Colonic mucosa (tissue), 4 donors: ENCODE measurements around the gene SAMD4A. TPM values are rescaled to one million over a fixed set of nuclear protein-coding genes. Genes with fewer than 3 reads are reported as not detected.

Experiments
- DNase-seq: peaks from one replicate; pipeline ENCODE4 v3.0.0-alpha.2; 2020
- H3K27ac ChIP-seq: fragments of 200-600 bp; one replicate; pipeline ENCODE4 v1.8.0; 2021
- H3K27me3 ChIP-seq: fragments of 200-600 bp; one replicate; pipeline ENCODE4 v1.8.0; 2021
- H3K36me3 ChIP-seq: fragments of 200-600 bp; one replicate; pipeline ENCODE4 v1.8.0; 2021
- H3K4me1 ChIP-seq: fragments of 200-600 bp; one replicate; pipeline ENCODE4 v1.8.0; 2021; ENCODE audit warnings: mild to moderate bottlenecking
- H3K4me3 ChIP-seq: fragments of 200-600 bp; one replicate; pipeline ENCODE4 v1.8.0; 2021
- H3K9ac ChIP-seq, 2 donors: one replicate each; pipeline ENCODE4 v1.7.0; 2013; ENCODE audit warnings: control low read depth in 2 of 2, low read depth in 2 of 2, low read length in 2 of 2
- H3K9me3 ChIP-seq: fragments of 200-600 bp; one replicate; pipeline ENCODE4 v1.8.0; 2021
- CTCF ChIP-seq: fragments of 200-600 bp; IDR thresholded peaks from one replicate; pipeline ENCODE4 v1.8.0; 2022; ENCODE audit warnings: antibody characterized with exemption, mild to moderate bottlenecking
- intact Hi-C: fragments of 100-400 bp; cut with DNase I; formaldehyde crosslinking; loops from one replicate; pipeline ENCODE4 v1.14.1; 2022
- total RNA-seq, 2 donors: library from RNA; stranded (reverse); fragmentation: NEBNext Ultra II Directional in 1 of 2; extraction: Animal tissue kit (Norgen Biotek cat#: 25700) in 1 of 2; gene quantifications; one replicate each; pipeline ENCODE4 v1.2.1, GENCODE V29; 2021
- donor health status: healthy.
- donor health status: DM: no; HTN: no; CAD: no.
- donor health status: DM: no; HTN: no; CAD: no.

Gene SAMD4A
- total RNA-seq, 2 donors from 2014 or later, result 5.6 to 31.3 TPM

- Histone ChIP-seq H3K4me3 (no peak overlapping the region), H3K9me3 (no peaks in the 10 kb centered on the region), H3K36me3 (no peaks in the 10 kb centered on the region), H3K27me3 (no peaks in the 10 kb centered on the region), H3K9ac (no peak overlapping the region), H3K27ac (no peak overlapping the region), H3K4me1 (no peaks in the 10 kb centered on the region)
- intact Hi-C loops, result no loop called here
- TF ChIP-seq CTCF, result no peak
- DNase-seq, result no peak
Measured at GRCh38 chr14:54817506-54817905, 250.6 kb downstream of the SAMD4A start.

DNA sequence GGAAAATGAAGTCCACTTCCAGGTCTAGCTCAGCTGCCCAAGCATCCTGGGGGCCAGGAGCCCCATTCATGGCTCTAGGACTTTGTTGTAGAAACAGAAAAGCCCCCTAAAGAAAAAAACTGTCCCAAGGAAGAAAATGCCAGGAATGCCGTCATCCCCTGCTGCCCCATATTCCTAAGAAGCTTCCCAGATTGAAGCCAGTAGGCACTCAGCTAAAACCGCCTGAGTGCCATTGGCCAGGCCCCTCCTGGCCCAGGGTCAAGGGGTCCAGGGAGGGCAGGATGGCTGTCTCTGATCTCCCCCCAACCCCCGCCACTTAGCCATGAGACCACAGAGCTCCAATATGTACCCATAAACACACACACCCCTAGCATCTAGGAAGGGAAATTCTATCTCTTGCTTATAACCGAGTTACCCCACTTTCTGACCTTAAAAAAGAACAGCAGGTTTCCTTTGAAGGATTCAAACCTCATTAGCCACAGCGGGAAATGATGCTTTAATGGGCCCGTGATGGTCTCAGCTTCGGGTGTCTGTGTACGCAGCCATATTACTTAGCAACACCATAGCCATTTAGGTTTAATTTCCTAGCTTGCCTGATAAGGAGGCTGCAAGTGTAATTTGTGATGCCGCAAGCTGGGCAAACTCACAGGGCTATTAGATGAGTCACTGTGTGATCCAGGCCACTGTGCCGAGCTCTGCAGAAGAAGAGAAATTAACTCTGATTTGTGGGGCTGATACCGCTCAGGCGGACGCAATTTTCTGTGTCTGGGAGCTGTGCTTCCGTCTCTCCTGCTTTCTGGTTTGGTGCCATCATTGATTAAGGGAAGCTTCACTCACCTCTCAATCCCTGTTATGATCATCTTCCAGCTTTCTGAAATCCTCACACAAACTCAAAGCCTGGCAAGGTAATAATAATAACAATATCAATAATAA is 251.5 kb downstream of the SAMD4A start:
- Histone ChIP-seq H3K4me1 (no peaks in the 10 kb centered on the region), H3K27ac (no peak overlapping the region), H3K36me3 (no peaks in the 10 kb centered on the region), H3K4me3 (no peak overlapping the region), H3K9ac (no peak overlapping the region), H3K9me3 (no peaks in the 10 kb centered on the region), H3K27me3 (no peaks in the 10 kb centered on the region)
- intact Hi-C loops, result no loop called here
- no peak for TF ChIP-seq CTCF
- DNase-seq, result no peak

DNA sequence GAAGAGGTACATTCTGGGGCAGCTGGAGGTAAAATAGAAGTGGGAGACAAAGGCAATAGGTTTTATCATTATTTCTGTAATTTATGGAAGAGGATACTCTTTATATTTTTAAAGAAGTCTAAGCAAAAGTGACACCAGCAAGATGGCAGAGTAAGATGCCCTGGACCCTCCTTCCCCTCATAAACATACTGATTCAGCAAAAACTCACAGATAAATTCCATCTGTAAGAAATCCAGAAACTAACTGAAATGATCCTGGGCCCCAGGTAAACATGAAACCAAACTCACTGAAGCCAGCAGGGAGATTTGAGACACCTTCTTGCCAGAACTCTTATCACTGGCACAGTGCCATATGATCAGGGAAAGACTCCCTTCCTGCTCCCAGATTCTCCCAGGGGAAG is 255.8 kb downstream of the SAMD4A start:
- no peaks in the 10 kb centered on the region for H3K9me3 ChIP-seq
- intact Hi-C loops, result no loop called here
- H3K4me1 ChIP-seq, result no peaks in the 10 kb centered on the region
- no peak overlapping the region for H3K9ac ChIP-seq
- no peak for TF ChIP-seq CTCF
- DNase-seq, result no peak
- H3K4me3 ChIP-seq, result no peak overlapping the region
- no peaks in the 10 kb centered on the region for H3K36me3 ChIP-seq
- H3K27ac ChIP-seq, result no peak overlapping the region
- H3K27me3 ChIP-seq, result no peaks in the 10 kb centered on the region

DNA sequence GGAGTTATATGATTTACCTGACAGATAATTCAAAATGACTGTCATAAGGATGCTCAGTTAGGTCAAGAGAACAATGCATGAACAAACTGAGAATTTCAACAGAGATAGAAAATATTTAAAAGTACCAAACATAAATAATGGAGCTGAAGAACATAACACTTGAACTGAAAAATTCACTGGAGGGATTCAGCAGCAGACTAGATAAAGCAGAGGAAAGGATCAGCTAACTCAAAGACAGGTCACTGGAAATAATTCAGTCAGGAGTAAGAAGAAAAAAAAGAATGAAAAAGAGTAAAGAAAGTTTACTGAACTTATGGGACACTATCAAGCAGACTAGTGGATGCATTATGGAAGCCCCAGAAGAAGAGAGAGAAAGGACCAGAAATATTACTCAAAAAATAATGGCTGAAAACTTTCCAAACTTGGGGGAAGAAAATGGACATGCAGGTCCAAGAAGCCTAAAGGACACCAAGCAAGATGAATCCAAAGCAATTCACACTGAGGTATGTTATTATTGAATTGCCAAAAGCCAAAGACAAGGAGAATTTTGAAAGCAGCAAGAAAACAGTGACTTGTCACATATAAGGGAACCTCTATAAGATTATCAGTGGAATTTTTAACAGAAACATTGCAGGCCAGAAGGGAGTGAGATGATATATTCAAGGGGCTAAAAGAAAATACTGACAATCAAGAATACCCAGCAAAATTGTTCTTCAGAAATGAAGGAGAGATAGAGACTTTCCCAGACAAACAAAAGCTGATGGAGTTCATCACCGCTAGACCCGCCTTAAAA is 257.0 kb downstream of the SAMD4A start:
- Histone ChIP-seq H3K36me3 (no peaks in the 10 kb centered on the region), H3K4me1 (no peaks in the 10 kb centered on the region), H3K4me3 (no peak overlapping the region), H3K9ac (no peak overlapping the region), H3K9me3 (no peaks in the 10 kb centered on the region), H3K27me3 (no peaks in the 10 kb centered on the region), H3K27ac (no peak overlapping the region)
- no peak for DNase-seq
- intact Hi-C loops, result no loop called here
- TF ChIP-seq CTCF, result no peak

- TF ChIP-seq CTCF, result no peak
- Histone ChIP-seq H3K36me3 (no peaks in the 10 kb centered on the region), H3K4me3 (no peak overlapping the region), H3K27me3 (no peaks in the 10 kb centered on the region), H3K27ac (no peak overlapping the region), H3K9me3 (no peaks in the 10 kb centered on the region), H3K9ac (no peak overlapping the region), H3K4me1 (no peaks in the 10 kb centered on the region)
- intact Hi-C loops, result no loop called here
- DNase-seq, result no peak
Measured at GRCh38 chr14:54828037-54828436, 261.1 kb downstream of the SAMD4A start.
